Measurements from ENCODE around the gene DTNA. TPM values are rescaled to one million over a fixed set of nuclear protein-coding genes. Genes with fewer than 3 reads are reported as not detected.
A peak's percentile ranks its signal among the peaks of the same experiment; 100 is the strongest.
"Not testable (repeated sequence)": the region's sequence is repeated elsewhere in the genome, so short reads cannot be mapped to it uniquely, and the experiment has no call there.

The DTNA gene
- total and polyA plus RNA-seq, 5 experiments from 2014 or later = not detected

- DNase-seq = no peak
- ATAC-seq = no peak
- POLR2A ChIA-PET = no interaction called here
- Mint-ChIP-seq H3K9me3 (no peaks in the 10 kb centered on the region), H3K27ac (no peak overlapping the region), H3K4me3 (no peak overlapping the region), H3K36me3 (no peaks in the 10 kb centered on the region), H3K27me3 (peaks cover 0 to 10% (median 1%) of the 10 kb centered on the region in 5 donors), H3K4me1 (peaks cover 0 to 5% (median 2%) of the 10 kb centered on the region in 4 donors)
Observed at GRCh38 chr18:34729740-34730355, 19.8 kb downstream of the DTNA start.

GRCh38 chr18:34730774-34731173 lies 20.7 kb downstream of the DTNA start:
- POLR2A ChIA-PET = no interaction called here
- H3K9me3 Mint-ChIP-seq = no peaks in the 10 kb centered on the region
- DNase-seq (no peak), ATAC-seq (no peak)
- no peaks in the 10 kb centered on the region for H3K36me3 Mint-ChIP-seq
- H3K27ac Mint-ChIP-seq = no peak overlapping the region
- no peak overlapping the region for H3K4me3 Mint-ChIP-seq
- peaks cover 0 to 5% (median 2%) of the 10 kb centered on the region in 4 donors for H3K4me1 Mint-ChIP-seq
- peaks cover 0 to 14% (median 1%) of the 10 kb centered on the region in 5 donors for H3K27me3 Mint-ChIP-seq

GRCh38 chr18:34734056-34734455 lies 24.0 kb downstream of the DTNA start:
- Mint-ChIP-seq H3K27me3 (peaks cover 0 to 19% (median 1%) of the 10 kb centered on the region in 5 donors), H3K9me3 (no peaks in the 10 kb centered on the region), H3K27ac (no peak overlapping the region), H3K4me3 (no peak overlapping the region), H3K36me3 (no peaks in the 10 kb centered on the region), H3K4me1 (peaks cover 0 to 5% (median 2%) of the 10 kb centered on the region in 4 donors)
- DNase-seq (no peak), ATAC-seq (no peak)
- POLR2A ChIA-PET = no interaction called here

GRCh38 chr18:34734526-34734925 lies 24.4 kb downstream of the DTNA start:
- H3K9me3 Mint-ChIP-seq, ATAC-seq, DNase-seq, H3K36me3 Mint-ChIP-seq, H3K4me3 Mint-ChIP-seq, H3K27ac Mint-ChIP-seq, H3K4me1 Mint-ChIP-seq, POLR2A ChIA-PET: not testable (repeated sequence)
- peaks cover 0 to 19% (median 3%) of the 10 kb centered on the region in 5 donors for H3K27me3 Mint-ChIP-seq

GRCh38 chr18:34738175-34738894 lies 28.2 kb downstream of the DTNA start:
- H3K27ac Mint-ChIP-seq = no peak overlapping the region
- H3K9me3 Mint-ChIP-seq = no peaks in the 10 kb centered on the region
- no peaks in the 10 kb centered on the region for H3K36me3 Mint-ChIP-seq
- no peak for ATAC-seq
- POLR2A ChIA-PET = no interaction called here
- peaks cover 2 to 9% (median 3%) of the 10 kb centered on the region in 5 donors for H3K27me3 Mint-ChIP-seq
- DNase-seq = no peak
- H3K4me3 Mint-ChIP-seq = no peak overlapping the region
- no peaks in the 10 kb centered on the region for H3K4me1 Mint-ChIP-seq

GRCh38 chr18:34740101-34740500 lies 30.0 kb downstream of the DTNA start:
- H3K36me3 Mint-ChIP-seq = no peaks in the 10 kb centered on the region
- peaks cover 2 to 20% (median 6%) of the 10 kb centered on the region in 5 donors for H3K27me3 Mint-ChIP-seq
- H3K4me1 Mint-ChIP-seq = no peaks in the 10 kb centered on the region
- H3K27ac Mint-ChIP-seq = no peak overlapping the region
- no peak for DNase-seq
- no peak for ATAC-seq
- POLR2A ChIA-PET = no interaction called here
- no peak overlapping the region for H3K4me3 Mint-ChIP-seq
- peaks cover 0 to 2% (median 0%) of the 10 kb centered on the region in 9 donors for H3K9me3 Mint-ChIP-seq

GRCh38 chr18:34740724-34741123 lies 30.6 kb downstream of the DTNA start:
- Mint-ChIP-seq H3K9me3 (peaks cover 0 to 2% (median 0%) of the 10 kb centered on the region in 9 donors), H3K4me1 (no peaks in the 10 kb centered on the region), H3K4me3 (no peak overlapping the region), H3K36me3 (no peaks in the 10 kb centered on the region), H3K27ac (no peak overlapping the region), H3K27me3 (peaks cover 2 to 16% (median 11%) of the 10 kb centered on the region in 5 donors)
- POLR2A ChIA-PET = no interaction called here
- no peak for DNase-seq
- no peak for ATAC-seq

- Mint-ChIP-seq H3K27ac (no peak overlapping the region), H3K36me3 (no peaks in the 10 kb centered on the region), H3K4me3 (no peak overlapping the region), H3K9me3 (peaks cover 0 to 2% (median 0%) of the 10 kb centered on the region in 9 donors), H3K4me1 (no peaks in the 10 kb centered on the region), H3K27me3 (peaks cover 2 to 13% (median 10%) of the 10 kb centered on the region in 5 donors)
- no peak for ATAC-seq
- POLR2A ChIA-PET = no interaction called here
- DNase-seq = no peak
Observed at GRCh38 chr18:34741401-34741800, 31.3 kb downstream of the DTNA start.

- Mint-ChIP-seq H3K4me3 (no peak overlapping the region), H3K9me3 (peaks cover 0 to 2% (median 0%) of the 10 kb centered on the region in 9 donors), H3K27me3 (peaks cover 2 to 13% (median 10%) of the 10 kb centered on the region in 5 donors), H3K36me3 (no peaks in the 10 kb centered on the region), H3K4me1 (no peaks in the 10 kb centered on the region), H3K27ac (no peak overlapping the region)
- no peak for ATAC-seq
- POLR2A ChIA-PET = no interaction called here
- DNase-seq = no peak
Observed at GRCh38 chr18:34742891-34743341, 32.8 kb downstream of the DTNA start.

- Mint-ChIP-seq H3K9me3 (peaks cover 0 to 2% (median 0%) of the 10 kb centered on the region in 9 donors), H3K27ac (no peak overlapping the region), H3K4me3 (no peak overlapping the region), H3K27me3 (peaks cover 2 to 13% (median 9%) of the 10 kb centered on the region in 5 donors), H3K4me1 (no peaks in the 10 kb centered on the region), H3K36me3 (no peaks in the 10 kb centered on the region)
- no peak for ATAC-seq
- no peak for DNase-seq
- POLR2A ChIA-PET = no interaction called here
Observed at GRCh38 chr18:34744569-34744968, 34.5 kb downstream of the DTNA start.

GRCh38 chr18:34746614-34747013 lies 36.5 kb downstream of the DTNA start:
- H3K4me1 Mint-ChIP-seq = no peaks in the 10 kb centered on the region
- DNase-seq (no peak), ATAC-seq (no peak)
- POLR2A ChIA-PET = no interaction called here
- H3K9me3 Mint-ChIP-seq = peaks cover 0 to 2% (median 0%) of the 10 kb centered on the region in 9 donors
- H3K36me3 Mint-ChIP-seq = no peaks in the 10 kb centered on the region
- peaks cover 5 to 19% (median 12%) of the 10 kb centered on the region in 5 donors for H3K27me3 Mint-ChIP-seq
- H3K27ac Mint-ChIP-seq = peak overlapping the region in 1 of 10 donors; percentile 57
- no peak overlapping the region for H3K4me3 Mint-ChIP-seq

GRCh38 chr18:34749721-34750120 lies 39.6 kb downstream of the DTNA start:
- H3K27me3 Mint-ChIP-seq = peaks cover 6 to 29% (median 14%) of the 10 kb centered on the region in 5 donors
- DNase-seq (no peak), ATAC-seq (no peak)
- H3K27ac Mint-ChIP-seq = no peak overlapping the region
- H3K36me3 Mint-ChIP-seq = no peaks in the 10 kb centered on the region
- H3K9me3 Mint-ChIP-seq = no peaks in the 10 kb centered on the region
- no peaks in the 10 kb centered on the region for H3K4me1 Mint-ChIP-seq
- no peak overlapping the region for H3K4me3 Mint-ChIP-seq
- POLR2A ChIA-PET = no interaction called here

GRCh38 chr18:34752056-34752455 lies 42.0 kb downstream of the DTNA start:
- H3K9me3 Mint-ChIP-seq = no peaks in the 10 kb centered on the region
- POLR2A ChIA-PET = no interaction called here
- H3K27me3 Mint-ChIP-seq = peaks cover 4 to 20% (median 13%) of the 10 kb centered on the region in 5 donors
- DNase-seq (no peak), ATAC-seq (no peak)
- H3K27ac Mint-ChIP-seq = no peak overlapping the region
- no peaks in the 10 kb centered on the region for H3K36me3 Mint-ChIP-seq
- no peaks in the 10 kb centered on the region for H3K4me1 Mint-ChIP-seq
- no peak overlapping the region for H3K4me3 Mint-ChIP-seq
